Ascending aorta (tissue), 2 donors: Measurements from ENCODE around the gene GADD45G. TPM values are rescaled to one million over a fixed set of nuclear protein-coding genes. Genes with fewer than 3 reads are reported as not detected.

Experiments used
- DNase-seq, 2 donors: peaks; one replicate each; pipeline ENCODE4 v3.0.0-alpha.2; 2019; ENCODE audit warnings: low spot score in 2 of 2
- H3K27ac ChIP-seq, 2 donors: fragments of 200-600 bp; sonication (generic); one replicate each; pipeline ENCODE4 v1.5.1; 2016 to 2017; ENCODE audit warnings: mild to moderate bottlenecking in 1 of 2
- H3K27me3 ChIP-seq: fragments of 200-600 bp; sonication (generic); one replicate; pipeline ENCODE4 v1.5.1; 2017
- H3K36me3 ChIP-seq, 2 donors: fragments of 200-600 bp; sonication (generic); one replicate each; pipeline ENCODE4 v1.5.1; 2016
- H3K4me1 ChIP-seq, 2 donors: fragments of 200-600 bp; sonication (generic); one replicate each; pipeline ENCODE4 v1.5.1; 2016 to 2017; ENCODE audit warnings: mild to moderate bottlenecking in 1 of 2
- H3K4me3 ChIP-seq, 2 donors: fragments of 200-600 bp; sonication (generic); one replicate each; pipeline ENCODE4 v1.5.1; 2016 to 2017; ENCODE audit warnings: mild to moderate bottlenecking in 1 of 2
- H3K9me3 ChIP-seq, 2 donors: fragments of 200-600 bp; sonication (generic); one replicate each; pipeline ENCODE4 v1.5.1; 2016
- CTCF ChIP-seq, 3 experiments: fragments of 200-600 bp in 2 of 3; fragments of 450-650 bp in 1 of 3; sonication (generic) in 2 of 3; IDR thresholded peaks; one replicate each; pipeline ENCODE4 v1.5.1; 2016 to 2019; ENCODE audit warnings: antibody characterized with exemption in 3 of 3, mild to moderate bottlenecking in 1 of 3, moderate library complexity in 1 of 3
- intact Hi-C: fragments of 100-400 bp; cut with DNase I; formaldehyde crosslinking; loops from one replicate; pipeline ENCODE4 v1.15.1; 2023
- total RNA-seq: library from RNA; depleted of rRNA; stranded (reverse); fragments of >200 nt; gene quantifications from one replicate; pipeline ENCODE4 v1.1.0, GENCODE V29; 2016

GADD45G gene
- total RNA-seq, 1 donor from 2014 or later: 4.6 TPM

- Histone ChIP-seq H3K4me1 (peaks cover 0 to under 1% of the 10 kb centered on the region in 2 donors), H3K9me3 (no peaks in the 10 kb centered on the region), H3K4me3 (no peak overlapping the region), H3K27me3 (no peaks in the 10 kb centered on the region), H3K36me3 (no peaks in the 10 kb centered on the region), H3K27ac (no peak overlapping the region)
- DNase-seq: no peak
- intact Hi-C loops: no loop called here
- TF ChIP-seq CTCF (IDR thresholded peaks at IDR 0.05): no peak
Observed at GRCh38 chr9:89612566-89613278, 7.9 kb downstream of the GADD45G start.

- Histone ChIP-seq H3K27me3 (no peaks in the 10 kb centered on the region), H3K4me3 (no peak overlapping the region), H3K9me3 (no peaks in the 10 kb centered on the region), H3K36me3 (no peaks in the 10 kb centered on the region), H3K4me1 (no peaks in the 10 kb centered on the region), H3K27ac (no peak overlapping the region)
- intact Hi-C loops: no loop called here
- no peak for TF ChIP-seq CTCF (IDR thresholded peaks at IDR 0.05)
- no peak for DNase-seq
Observed at GRCh38 chr9:89613912-89614892, 9.4 kb downstream of the GADD45G start.

- DNase-seq: no peak
- intact Hi-C loops: no loop called here
- H3K27me3 ChIP-seq: no peaks in the 10 kb centered on the region
- no peaks in the 10 kb centered on the region for H3K4me1 ChIP-seq
- H3K9me3 ChIP-seq: no peaks in the 10 kb centered on the region
- TF ChIP-seq CTCF (IDR thresholded peaks at IDR 0.05): no peak
- H3K36me3 ChIP-seq: no peaks in the 10 kb centered on the region
- no peak overlapping the region for H3K4me3 ChIP-seq
- H3K27ac ChIP-seq: no peak overlapping the region
Observed at GRCh38 chr9:89615661-89616060, 10.8 kb downstream of the GADD45G start.

GRCh38 chr9:89616411-89616810 lies 11.6 kb downstream of the GADD45G start:
- no peak for TF ChIP-seq CTCF (IDR thresholded peaks at IDR 0.05)
- Histone ChIP-seq H3K4me3 (no peak overlapping the region), H3K27ac (no peak overlapping the region), H3K4me1 (no peaks in the 10 kb centered on the region), H3K27me3 (no peaks in the 10 kb centered on the region), H3K36me3 (no peaks in the 10 kb centered on the region), H3K9me3 (no peaks in the 10 kb centered on the region)
- no peak for DNase-seq
- intact Hi-C loops: no loop called here

- Histone ChIP-seq H3K36me3 (no peaks in the 10 kb centered on the region), H3K9me3 (no peaks in the 10 kb centered on the region), H3K27ac (no peak overlapping the region), H3K4me1 (no peaks in the 10 kb centered on the region), H3K27me3 (no peaks in the 10 kb centered on the region), H3K4me3 (no peak overlapping the region)
- intact Hi-C loops: no loop called here
- no peak for TF ChIP-seq CTCF (IDR thresholded peaks at IDR 0.05)
- no peak for DNase-seq
Observed at GRCh38 chr9:89617978-89618377, 13.2 kb downstream of the GADD45G start.
